ENCODE measurements around the gene MINDY4. TPM values are rescaled to one million over a fixed set of nuclear protein-coding genes. Genes with fewer than 3 reads are reported as not detected.

MINDY4 gene
- total and polyA plus RNA-seq, 4 donors: 0.93 to 6.1 (median 1.9) TPM

DNA sequence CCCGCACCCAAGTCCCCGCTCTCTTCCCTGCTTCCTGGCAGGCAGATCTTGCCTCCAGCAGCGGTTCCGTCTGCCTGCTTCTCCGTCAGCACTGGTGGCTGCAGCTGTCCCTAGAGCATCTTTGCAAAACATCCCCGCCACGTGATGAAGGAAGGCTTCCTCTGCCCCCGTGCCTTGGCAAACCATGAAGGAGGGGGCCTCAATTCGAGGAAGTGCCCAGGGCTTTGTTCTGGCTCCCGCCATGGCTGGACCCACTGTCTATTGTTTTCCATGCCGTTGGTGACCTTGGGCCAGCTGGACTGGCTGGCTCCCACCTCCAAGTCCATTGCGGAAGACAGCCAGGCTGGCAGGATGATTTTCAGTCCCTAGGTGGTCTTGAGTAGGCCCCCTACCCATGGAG is 127.2 kb downstream of the MINDY4 start:
- H3K4me1 ChIP-seq (ENCODE audit: control insufficient read depth in 4 of 4, insufficient read depth in 4 of 4, low read length in 3 of 4): peaks cover 3 to 18% (median 14%) of the 10 kb centered on the region in 4 donors
- TF ChIP-seq NR2F2 (IDR thresholded peaks at IDR 0.05): no peak
- TF ChIP-seq TAF1 (conservative IDR thresholded peaks at IDR 0.05): no peak
- TF ChIP-seq YY1 (IDR thresholded peaks at IDR 0.05): no peak
- no peak for TF ChIP-seq RAD21 (IDR thresholded peaks at IDR 0.05)
- no peak for TF ChIP-seq MAX (IDR thresholded peaks at IDR 0.05)
- TF ChIP-seq, protein P1, sequence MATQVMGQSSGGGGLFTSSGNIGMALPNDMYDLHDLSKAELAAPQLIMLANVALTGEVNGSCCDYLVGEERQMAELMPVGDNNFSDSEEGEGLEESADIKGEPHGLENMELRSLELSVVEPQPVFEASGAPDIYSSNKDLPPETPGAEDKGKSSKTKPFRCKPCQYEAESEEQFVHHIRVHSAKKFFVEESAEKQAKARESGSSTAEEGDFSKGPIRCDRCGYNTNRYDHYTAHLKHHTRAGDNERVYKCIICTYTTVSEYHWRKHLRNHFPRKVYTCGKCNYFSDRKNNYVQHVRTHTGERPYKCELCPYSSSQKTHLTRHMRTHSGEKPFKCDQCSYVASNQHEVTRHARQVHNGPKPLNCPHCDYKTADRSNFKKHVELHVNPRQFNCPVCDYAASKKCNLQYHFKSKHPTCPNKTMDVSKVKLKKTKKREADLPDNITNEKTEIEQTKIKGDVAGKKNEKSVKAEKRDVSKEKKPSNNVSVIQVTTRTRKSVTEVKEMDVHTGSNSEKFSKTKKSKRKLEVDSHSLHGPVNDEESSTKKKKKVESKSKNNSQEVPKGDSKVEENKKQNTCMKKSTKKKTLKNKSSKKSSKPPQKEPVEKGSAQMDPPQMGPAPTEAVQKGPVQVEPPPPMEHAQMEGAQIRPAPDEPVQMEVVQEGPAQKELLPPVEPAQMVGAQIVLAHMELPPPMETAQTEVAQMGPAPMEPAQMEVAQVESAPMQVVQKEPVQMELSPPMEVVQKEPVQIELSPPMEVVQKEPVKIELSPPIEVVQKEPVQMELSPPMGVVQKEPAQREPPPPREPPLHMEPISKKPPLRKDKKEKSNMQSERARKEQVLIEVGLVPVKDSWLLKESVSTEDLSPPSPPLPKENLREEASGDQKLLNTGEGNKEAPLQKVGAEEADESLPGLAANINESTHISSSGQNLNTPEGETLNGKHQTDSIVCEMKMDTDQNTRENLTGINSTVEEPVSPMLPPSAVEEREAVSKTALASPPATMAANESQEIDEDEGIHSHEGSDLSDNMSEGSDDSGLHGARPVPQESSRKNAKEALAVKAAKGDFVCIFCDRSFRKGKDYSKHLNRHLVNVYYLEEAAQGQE (IDR thresholded peaks at IDR 0.05): no peak
- TF ChIP-seq, protein P2, sequence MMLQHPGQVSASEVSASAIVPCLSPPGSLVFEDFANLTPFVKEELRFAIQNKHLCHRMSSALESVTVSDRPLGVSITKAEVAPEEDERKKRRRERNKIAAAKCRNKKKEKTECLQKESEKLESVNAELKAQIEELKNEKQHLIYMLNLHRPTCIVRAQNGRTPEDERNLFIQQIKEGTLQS (IDR thresholded peaks at IDR 0.05): no peak
- no peak for TF ChIP-seq ZBTB33 (IDR thresholded peaks at IDR 0.05)
- no peak for TF ChIP-seq HNF4G (IDR thresholded peaks at IDR 0.05)
- TF ChIP-seq, protein P3, sequence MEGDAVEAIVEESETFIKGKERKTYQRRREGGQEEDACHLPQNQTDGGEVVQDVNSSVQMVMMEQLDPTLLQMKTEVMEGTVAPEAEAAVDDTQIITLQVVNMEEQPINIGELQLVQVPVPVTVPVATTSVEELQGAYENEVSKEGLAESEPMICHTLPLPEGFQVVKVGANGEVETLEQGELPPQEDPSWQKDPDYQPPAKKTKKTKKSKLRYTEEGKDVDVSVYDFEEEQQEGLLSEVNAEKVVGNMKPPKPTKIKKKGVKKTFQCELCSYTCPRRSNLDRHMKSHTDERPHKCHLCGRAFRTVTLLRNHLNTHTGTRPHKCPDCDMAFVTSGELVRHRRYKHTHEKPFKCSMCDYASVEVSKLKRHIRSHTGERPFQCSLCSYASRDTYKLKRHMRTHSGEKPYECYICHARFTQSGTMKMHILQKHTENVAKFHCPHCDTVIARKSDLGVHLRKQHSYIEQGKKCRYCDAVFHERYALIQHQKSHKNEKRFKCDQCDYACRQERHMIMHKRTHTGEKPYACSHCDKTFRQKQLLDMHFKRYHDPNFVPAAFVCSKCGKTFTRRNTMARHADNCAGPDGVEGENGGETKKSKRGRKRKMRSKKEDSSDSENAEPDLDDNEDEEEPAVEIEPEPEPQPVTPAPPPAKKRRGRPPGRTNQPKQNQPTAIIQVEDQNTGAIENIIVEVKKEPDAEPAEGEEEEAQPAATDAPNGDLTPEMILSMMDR (IDR thresholded peaks at IDR 0.05; ENCODE audit: low read depth, low read length, missing input control): no peak
- TF ChIP-seq RXRA (IDR thresholded peaks at IDR 0.05): no peak
- TF ChIP-seq HNF4A (conservative IDR thresholded peaks at IDR 0.05): no peak
- no peak for TF ChIP-seq GABPA (IDR thresholded peaks at IDR 0.05 in 1 of 2, conservative IDR thresholded peaks at IDR 0.05 in 1 of 2)
- no peak for TF ChIP-seq SP1 (IDR thresholded peaks at IDR 0.05)
- no peak for TF ChIP-seq EGR1 (IDR thresholded peaks at IDR 0.05; ENCODE audit: low read depth in 2 of 2)
- no peak for TF ChIP-seq FOXA2 (IDR thresholded peaks at IDR 0.05)
- no peak for TF ChIP-seq JUND (IDR thresholded peaks at IDR 0.05)
- no peak for TF ChIP-seq FOXA1 (IDR thresholded peaks at IDR 0.05)

More for the DNA sequence above, 127.2 kb downstream of the MINDY4 start:
- Histone ChIP-seq H3K9me3 (ENCODE audit: control insufficient read depth in 4 of 4, low read length in 3 of 4) (no peaks in the 10 kb centered on the region), H3K27me3 (ENCODE audit: control insufficient read depth in 4 of 4, insufficient read depth in 4 of 4, low read length in 3 of 4) (no peaks in the 10 kb centered on the region), H3K9ac (ENCODE audit: low read depth in 1 of 2, low read length in 2 of 2) (no peak overlapping the region), H3K27ac (ENCODE audit: low read depth in 1 of 2, low read length in 2 of 2) (no peak overlapping the region), H3K36me3 (ENCODE audit: control insufficient read depth in 4 of 4, insufficient read depth in 3 of 4, low read depth in 1 of 4, low read length in 3 of 4) (no peaks in the 10 kb centered on the region), H3K4me3 (ENCODE audit: low read depth in 1 of 3, low read length in 3 of 3) (no peak overlapping the region)
- DNase-seq (ENCODE audit: low spot score): no peak
- 79% methylated on average over 12 of the region's 12 CpGs for WGBS
